SW 1271 (cell line): ENCODE measurements around the gene SLC12A6.
A peak's percentile ranks its signal among the peaks of the same experiment; 100 is the strongest.
"Not testable (repeated sequence)": the region's sequence is repeated elsewhere in the genome, so short reads cannot be mapped to it uniquely, and the experiment has no call there.

Experiments
- DNase-seq, 2 experiments: peaks; one replicate each; lab custom pipeline; 2025; lab: John Stamatoyannopoulos, UW

SLC12A6 gene

DNA sequence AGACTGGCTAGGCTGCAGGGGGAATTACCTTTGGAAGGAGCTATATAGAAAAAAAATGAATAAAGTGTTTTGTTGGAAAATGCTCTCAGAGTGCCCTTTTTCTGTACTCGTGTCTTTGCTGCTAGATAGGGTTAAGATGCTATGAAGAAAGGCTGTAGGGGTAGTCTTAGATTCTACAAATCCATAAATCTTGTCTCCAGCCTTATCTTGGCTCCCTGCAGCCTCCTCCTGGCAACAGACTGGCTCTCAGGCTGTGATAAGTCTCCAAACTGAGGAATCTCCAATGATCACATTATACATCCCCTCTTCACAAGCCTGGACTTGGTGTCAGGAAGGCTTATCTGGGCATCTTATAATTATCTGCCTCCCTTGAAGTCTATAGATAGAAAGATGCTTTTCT is 20.1 kb upstream of the SLC12A6 start:
- DNase-seq: no peak

GRCh38 chr15:34355241-34355640 is 17.7 kb upstream of the SLC12A6 start:
- no peak for DNase-seq

- no peak for DNase-seq
Observed at GRCh38 chr15:34354286-34354685, 16.7 kb upstream of the SLC12A6 start.

DNA sequence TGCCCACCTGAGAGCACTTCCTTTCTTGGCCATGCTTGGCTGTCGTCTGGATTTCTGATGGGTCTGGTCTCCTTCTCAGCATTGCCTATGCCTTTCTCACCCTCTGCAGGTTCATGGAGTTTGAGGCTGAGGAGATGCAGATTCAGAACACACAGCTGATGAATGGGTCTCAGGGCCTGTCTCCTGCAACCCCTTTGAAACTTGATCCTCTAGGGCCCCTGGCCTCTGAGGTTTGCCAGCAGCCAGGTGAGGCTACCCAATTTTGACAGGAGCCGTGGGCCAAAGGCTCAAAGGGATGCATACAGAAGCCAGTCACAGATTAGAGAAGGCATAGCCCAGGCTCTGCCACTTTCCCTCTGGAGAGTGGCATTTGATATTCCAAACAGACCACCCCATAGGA is 16.0 kb upstream of the SLC12A6 start:
- no peak for DNase-seq

DNA sequence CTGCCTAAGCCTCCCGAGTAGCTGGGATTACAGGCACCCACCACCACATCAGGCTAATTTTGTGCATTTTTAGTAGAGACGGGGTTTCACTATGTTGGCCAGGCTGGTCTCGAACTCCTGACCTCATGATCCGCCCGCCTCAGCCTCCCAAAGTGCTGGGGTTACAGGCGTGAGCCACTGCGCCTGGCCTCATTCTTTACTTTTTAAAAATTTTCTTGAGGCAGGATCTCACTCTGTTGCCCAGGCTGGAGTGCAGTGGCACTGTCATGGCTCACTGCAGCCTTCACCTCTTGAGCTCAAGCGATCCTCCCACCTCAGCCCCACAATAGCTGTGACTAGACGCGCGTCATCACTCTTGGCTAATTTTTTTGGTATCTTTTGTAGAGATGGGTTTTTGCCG is 15.4 kb upstream of the SLC12A6 start:
- DNase-seq: not testable (repeated sequence)

- DNase-seq: no peak
Observed at GRCh38 chr15:34349769-34350168, 12.2 kb upstream of the SLC12A6 start.

GRCh38 chr15:34348735-34349300 is 11.2 kb upstream of the SLC12A6 start:
- DNase-seq: no peak

DNA sequence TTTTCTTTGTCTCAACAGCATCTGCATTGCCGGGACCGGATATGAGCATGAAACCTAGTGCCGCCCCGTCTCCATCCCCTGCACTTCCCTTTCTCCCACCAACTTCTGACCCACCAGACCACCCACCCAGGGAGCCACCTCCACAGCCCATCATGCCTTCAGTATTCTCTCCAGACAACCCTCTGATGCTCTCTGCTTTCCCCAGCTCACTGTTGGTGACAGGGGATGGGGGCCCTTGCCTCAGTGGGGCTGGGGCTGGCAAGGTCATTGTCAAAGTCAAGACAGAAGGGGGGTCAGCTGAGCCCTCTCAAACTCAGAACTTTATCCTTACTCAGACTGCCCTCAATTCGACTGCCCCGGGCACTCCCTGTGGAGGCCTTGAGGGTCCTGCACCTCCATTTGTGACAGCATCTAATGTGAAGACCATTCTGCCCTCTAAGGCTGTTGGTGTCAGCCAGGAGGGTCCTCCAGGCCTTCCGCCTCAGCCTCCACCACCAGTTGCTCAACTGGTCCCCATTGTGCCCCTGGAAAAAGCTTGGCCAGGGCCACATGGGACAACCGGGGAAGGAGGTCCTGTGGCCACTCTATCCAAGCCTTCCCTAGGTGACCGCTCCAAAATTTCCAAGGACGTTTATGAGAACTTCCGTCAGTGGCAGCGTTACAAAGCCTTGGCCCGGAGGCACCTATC is 10.5 kb upstream of the SLC12A6 start:
- no peak for DNase-seq

DNA sequence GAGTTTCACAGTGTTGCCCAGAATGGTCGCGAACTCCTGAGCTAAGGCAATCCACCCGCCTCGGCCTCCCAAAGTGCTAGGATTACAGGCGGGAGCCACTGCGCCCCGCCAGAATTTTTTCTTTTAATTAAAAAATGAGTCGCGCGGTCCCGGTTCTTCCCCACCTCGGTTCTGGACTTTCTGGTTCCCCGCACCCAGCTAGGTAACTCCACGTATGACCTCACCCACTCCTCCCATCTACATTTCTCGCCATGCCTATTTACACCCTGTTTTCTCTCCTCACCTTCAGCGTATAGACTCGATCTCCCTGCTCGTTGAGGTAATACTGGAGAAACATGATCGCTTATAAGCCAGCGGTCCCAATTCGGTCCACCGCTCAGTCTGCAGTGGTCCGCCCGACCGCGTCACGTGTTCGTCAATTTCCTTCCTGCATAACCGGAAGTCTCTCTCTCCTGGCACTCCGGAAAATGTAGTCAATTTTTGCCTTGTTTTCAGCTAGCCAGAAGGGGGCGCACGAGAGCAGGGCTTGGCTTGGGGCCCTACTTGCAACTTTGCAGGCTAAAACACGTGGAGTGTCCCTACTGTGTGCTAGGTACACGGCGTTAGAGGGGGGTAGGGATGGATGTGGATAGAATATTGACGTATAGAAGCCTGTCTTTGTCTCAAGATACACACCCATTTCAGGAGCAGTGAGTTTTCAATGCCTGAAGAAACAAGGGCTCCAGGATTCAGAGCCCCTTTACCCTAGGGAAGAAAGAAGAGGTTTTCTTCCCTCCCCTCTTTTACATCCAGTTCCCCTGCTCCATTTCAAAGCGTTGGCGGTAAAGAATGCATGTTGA is 5.4 kb upstream of the SLC12A6 start, which contains the start of the genes NOP10 and NUTM1:
NOP10 (minus strand) TSS at position 400 of the 839 bp plus-strand sequence; CDS start at position 337, 63 bp downstream.
NUTM1 (plus strand) TSS at position 579 of the 839 bp plus-strand sequence. CDS start 382 bp downstream, outside the sequence.
- DNase-seq: peak; percentile 51 to 83

- DNase-seq: not testable (repeated sequence)
Observed at GRCh38 chr15:34342213-34342736, 4.7 kb upstream of the SLC12A6 start.

DNA sequence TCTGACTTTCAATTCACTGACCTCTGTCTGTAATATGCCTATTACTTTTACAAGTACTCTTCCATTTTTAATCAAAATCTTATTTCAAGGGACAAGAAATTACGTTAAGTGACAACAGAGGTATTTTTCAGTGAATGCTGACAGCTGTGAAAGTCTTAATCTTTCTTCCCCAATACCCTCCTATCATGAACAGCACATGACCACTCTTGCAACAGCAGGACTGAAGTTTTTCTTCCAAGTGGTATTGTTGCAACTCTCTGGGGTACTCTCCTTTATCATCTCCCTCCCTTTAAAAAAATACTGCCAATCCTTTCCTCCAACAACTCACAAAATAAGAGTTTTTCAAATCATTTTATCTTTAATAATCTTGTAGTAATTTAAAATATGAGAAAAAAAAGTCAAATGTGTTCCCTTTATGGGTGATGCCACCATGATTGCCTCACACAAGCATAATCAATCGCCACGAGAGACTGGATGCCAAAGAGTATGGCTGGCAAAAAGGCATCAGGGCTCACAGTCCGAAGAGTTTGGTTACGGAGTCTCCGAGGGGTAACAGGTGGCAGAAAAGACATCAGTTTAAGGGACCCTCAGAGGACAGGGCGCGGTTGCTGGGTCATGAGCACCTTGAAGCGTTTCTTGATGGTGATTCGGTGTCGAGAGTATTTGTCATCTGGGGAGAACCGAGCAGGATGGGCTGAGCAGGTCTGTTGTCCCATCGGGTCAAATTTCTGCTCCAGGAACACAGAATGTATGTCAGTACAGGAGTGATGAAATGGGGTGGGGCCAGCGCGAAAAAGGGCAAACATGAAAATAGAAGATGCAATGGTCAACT is 4.0 kb upstream of the SLC12A6 start:
- DNase-seq: no peak

DNA sequence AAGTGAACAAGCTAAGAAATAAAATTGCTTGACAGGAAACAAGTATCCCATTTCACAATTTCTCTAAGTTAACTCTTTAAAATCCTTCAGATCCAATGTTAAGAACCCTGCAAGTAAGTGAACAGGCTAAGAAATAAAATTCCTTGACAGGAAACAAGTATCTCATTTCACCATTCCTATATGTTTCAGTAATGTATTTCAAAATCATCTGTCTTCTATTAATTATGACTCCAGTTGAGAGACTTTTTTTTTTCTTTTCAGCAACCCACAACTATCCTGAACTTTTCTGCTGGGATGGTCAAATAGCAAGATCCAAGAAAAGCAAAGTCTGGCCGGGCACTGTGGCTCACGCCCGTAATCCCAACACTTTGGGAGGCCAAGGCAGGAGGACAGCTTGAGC is 2.4 kb upstream of the SLC12A6 start:
- no peak for DNase-seq

DNA sequence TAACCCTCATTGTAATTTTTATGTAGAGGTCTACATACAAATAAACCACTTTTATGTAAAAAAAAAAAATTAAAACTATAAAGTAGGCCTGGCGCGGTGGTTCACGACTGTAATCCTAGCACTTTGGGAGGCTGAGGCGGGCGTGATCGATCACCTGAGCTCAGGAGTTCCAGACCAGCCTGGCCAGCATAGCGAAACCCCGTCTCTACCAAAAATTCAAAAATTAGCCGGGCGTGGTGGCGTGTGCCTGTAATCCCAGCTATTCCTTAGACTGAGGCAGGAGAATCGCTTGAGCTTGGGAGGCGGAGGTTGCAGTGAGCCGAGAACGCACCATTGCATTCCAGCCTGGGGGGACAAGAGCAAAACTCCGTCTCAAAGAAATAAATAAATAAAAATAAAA is 766 bp upstream of the SLC12A6 start:
- DNase-seq: no peak

GRCh38 chr15:34336991-34337556 is 507 bp downstream of the SLC12A6 start:
- no peak for DNase-seq

DNA sequence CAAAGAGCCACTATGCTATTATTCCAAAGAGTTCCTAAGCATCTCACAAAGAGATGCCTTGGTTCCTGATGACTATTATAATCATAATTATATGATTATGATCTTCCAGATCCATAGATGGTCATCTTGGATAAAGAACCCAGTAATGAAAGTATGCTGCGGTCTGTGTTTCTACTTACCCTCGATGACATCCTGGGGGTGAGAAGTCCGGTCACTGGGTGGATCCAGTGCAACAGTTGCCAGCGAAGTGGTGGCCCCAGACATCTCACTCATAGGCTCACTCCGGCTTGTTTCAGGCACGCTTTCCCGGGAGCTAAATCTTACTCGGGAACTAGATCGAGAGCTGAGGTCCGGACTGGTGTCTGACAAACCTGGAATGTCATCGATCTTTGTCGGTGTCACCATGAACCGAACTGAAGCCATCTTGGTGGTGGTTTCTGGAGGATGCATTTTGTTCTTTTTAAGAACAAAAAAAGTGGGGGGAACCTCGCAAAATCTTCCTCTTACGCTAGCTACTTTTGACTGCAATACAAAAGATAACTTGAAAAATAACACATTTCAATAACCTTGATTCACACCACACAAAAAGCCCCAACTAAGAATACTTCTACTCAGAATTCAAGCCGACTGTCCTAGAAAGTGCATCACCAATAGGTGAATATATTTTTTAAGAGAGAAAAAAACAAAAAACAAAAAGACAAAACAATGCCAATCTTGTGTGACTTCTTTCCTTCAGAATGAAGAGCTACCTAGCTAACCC is 1.2 kb downstream of the SLC12A6 start:
- DNase-seq: no peak

- no peak for DNase-seq
Observed at GRCh38 chr15:34335176-34336032, 2.2 kb downstream of the SLC12A6 start.

GRCh38 chr15:34334672-34335071 is 2.9 kb downstream of the SLC12A6 start:
- no peak for DNase-seq

DNA sequence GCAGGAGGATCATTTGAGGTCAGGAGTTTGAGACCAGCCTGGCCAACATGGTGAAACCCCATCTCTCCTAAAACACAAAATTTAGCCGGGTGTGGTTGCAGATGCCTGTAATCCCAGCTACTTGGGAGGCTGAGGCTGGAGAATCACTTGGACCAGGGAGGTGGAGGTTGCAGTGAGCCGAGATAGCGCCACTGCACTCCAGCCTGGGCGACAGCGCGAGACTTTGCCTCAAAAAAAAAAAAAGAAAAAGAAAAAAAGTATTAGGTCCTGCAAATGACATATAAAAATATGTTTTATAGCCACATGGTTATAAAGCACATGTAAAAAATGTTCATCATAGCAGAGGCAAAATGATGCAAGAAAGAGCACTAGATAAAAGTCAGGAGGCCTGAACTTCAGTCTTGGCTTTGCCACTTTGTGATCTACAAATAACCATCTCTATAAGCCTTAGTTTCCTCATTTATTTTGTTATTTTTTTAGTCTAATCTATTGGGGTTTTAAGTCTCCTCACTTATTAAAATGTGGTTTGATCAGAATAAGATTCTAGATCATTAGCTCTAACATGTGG is 4.9 kb downstream of the SLC12A6 start:
- no peak for DNase-seq

GRCh38 chr15:34331809-34332208 is 5.8 kb downstream of the SLC12A6 start:
- DNase-seq: no peak
